GM04503 (cell line): ENCODE measurements around the gene TNFRSF1A.

Source experiments
- DNase-seq: peaks from one replicate; pipeline ENCODE4 v3.0.0-alpha.2; 2012; ENCODE audit warnings: low read depth

Gene TNFRSF1A

GRCh38 chr12:6336889-6337853 is 4.7 kb downstream of the TNFRSF1A start:
- no peak for DNase-seq

GRCh38 chr12:6336079-6336888 is 5.6 kb downstream of the TNFRSF1A start:
- peak; percentile 99 for DNase-seq

- peak; percentile 37 for DNase-seq
Measured at GRCh38 chr12:6335451-6336078, 6.3 kb downstream of the TNFRSF1A start.

- DNase-seq, result no peak
Measured at GRCh38 chr12:6334940-6335450, 6.9 kb downstream of the TNFRSF1A start.

GRCh38 chr12:6334359-6334758 is 7.5 kb downstream of the TNFRSF1A start:
- no peak for DNase-seq

- no peak for DNase-seq
Measured at GRCh38 chr12:6333566-6333965, 8.3 kb downstream of the TNFRSF1A start.

- no peak for DNase-seq
Measured at GRCh38 chr12:6333029-6333428, 8.8 kb downstream of the TNFRSF1A start.

- DNase-seq, result no peak
Measured at GRCh38 chr12:6332459-6332858, 9.4 kb downstream of the TNFRSF1A start.

GRCh38 chr12:6330999-6331714 is 10.7 kb downstream of the TNFRSF1A start:
- no peak for DNase-seq

- DNase-seq, result no peak
Measured at GRCh38 chr12:6330192-6330591, 11.7 kb downstream of the TNFRSF1A start.

GRCh38 chr12:6329703-6330064 is 12.2 kb downstream of the TNFRSF1A start:
- DNase-seq, result no peak

- DNase-seq, result no peak
Measured at GRCh38 chr12:6328945-6329702, 12.8 kb downstream of the TNFRSF1A start.

GRCh38 chr12:6328045-6328779 is 13.7 kb downstream of the TNFRSF1A start:
- DNase-seq, result no peak

GRCh38 chr12:6327229-6328041 is 14.4 kb downstream of the TNFRSF1A start:
- no peak for DNase-seq

GRCh38 chr12:6326316-6327228 is 15.3 kb downstream of the TNFRSF1A start:
- DNase-seq, result no peak

GRCh38 chr12:6324936-6325750 is 16.7 kb downstream of the TNFRSF1A start:
- no peak for DNase-seq

GRCh38 chr12:6323995-6324711 is 17.7 kb downstream of the TNFRSF1A start:
- no peak for DNase-seq
